B cell (primary cell): ENCODE measurements around the gene TBXAS1. TPM values are rescaled to one million over a fixed set of nuclear protein-coding genes. Genes with fewer than 3 reads are reported as not detected.

Experiments
- ATAC-seq: fragments of 200-7000 bp; cut with Tn5 transposase; one replicate; pipeline ENCODE4 v1.10.0; 2021; ENCODE audit warnings: low read depth, mild to moderate bottlenecking, moderate number of reproducible peaks, moderate library complexity
- CTCF ChIA-PET: fragments of 350-600 bp; sonication (Branson Sonifier 250); formaldehyde crosslinking; loops from one replicate; lab custom pipeline; 2021; ENCODE audit warnings: antibody characterized with exemption, inconsistent platforms; lab: Charles Lee
- POLR2A ChIA-PET: fragments of 350-600 bp; sonication (Branson Sonifier 250); formaldehyde crosslinking; loops from one replicate; lab custom pipeline; 2021; ENCODE audit warnings: antibody characterized with exemption; lab: Charles Lee
- DNase-seq: peaks from one replicate; pipeline ENCODE4 v3.0.0; 2013
- H2AFZ ChIP-seq: 2 replicates; pipeline ENCODE4 v1.6.1; 2012; ENCODE audit warnings: mild to moderate bottlenecking, low read depth, low read length; ENCODE audit not compliant: insufficient read depth, poor library complexity, severe bottlenecking
- H3K27ac ChIP-seq, 2 donors: 1 replicate in 1 of 2; 2 replicates in 1 of 2; pipeline ENCODE4 v1.5.1; 2012 to 2013; ENCODE audit warnings: low read length in 2 of 2, mild to moderate bottlenecking in 2 of 2, moderate library complexity in 1 of 2
- H3K27me3 ChIP-seq, 4 experiments: fragments of 200-600 bp in 1 of 4; sonication (generic) in 1 of 4; replicated peaks in 1 of 4; 1 replicate in 2 of 4; 2 replicates in 2 of 4; pipeline versions ENCODE4 v1.6.1 to v1.7.0; 2013 to 2016; ENCODE audit warnings: low read length in 3 of 4, mild to moderate bottlenecking in 2 of 4, mixed read lengths in 1 of 4, moderate library complexity in 1 of 4; ENCODE audit not compliant: insufficient read depth in 4 of 4, control insufficient read depth in 3 of 4; ENCODE audit errors: control extremely low read depth in 1 of 4
- H3K36me3 ChIP-seq, 2 experiments: replicated peaks in 1 of 2; 1 replicate in 1 of 2; 2 replicates in 1 of 2; pipeline versions ENCODE4 v1.6.1 to v1.7.1; 2013; ENCODE audit warnings: low read length in 1 of 2; ENCODE audit not compliant: insufficient read depth in 2 of 2, control insufficient read depth in 1 of 2; ENCODE audit errors: control extremely low read depth in 1 of 2, extremely low read depth in 1 of 2
- H3K4me1 ChIP-seq, 2 donors: fragments of 200-600 bp in 1 of 2; sonication (generic) in 1 of 2; 1 replicate in 1 of 2; 2 replicates in 1 of 2; pipeline versions ENCODE4 v1.5.1 to v1.6.1; 2013 to 2017; ENCODE audit warnings: low read length in 2 of 2; ENCODE audit not compliant: control insufficient read depth in 2 of 2, insufficient read depth in 2 of 2
- H3K4me2 ChIP-seq: replicated peaks from 2 replicates; pipeline ENCODE3; 2012; ENCODE audit warnings: mild to moderate bottlenecking, low read depth, low read length; ENCODE audit not compliant: poor library complexity, severe bottlenecking
- H3K4me3 ChIP-seq, 5 experiments: fragments of 200-600 bp in 1 of 5; sonication (generic) in 1 of 5; 1 replicate in 3 of 5; 2 replicates in 2 of 5; pipeline versions ENCODE4 v1.5.1 to v1.7.0; 2011 to 2016; ENCODE audit warnings: low read length in 4 of 5, mild to moderate bottlenecking in 4 of 5, low read depth in 2 of 5, control low read depth in 1 of 5, moderate library complexity in 1 of 5; ENCODE audit not compliant: insufficient read depth in 1 of 5; ENCODE audit errors: control extremely low read depth in 1 of 5, extremely low read depth in 1 of 5
- H3K79me2 ChIP-seq: fragments of 200-600 bp; sonication (generic); one replicate; pipeline ENCODE4 v1.6.0; 2016; ENCODE audit warnings: low read length; ENCODE audit not compliant: control insufficient read depth, insufficient read depth
- H3K9ac ChIP-seq: fragments of 200-600 bp; sonication (generic); 2 replicates; pipeline ENCODE4 v1.6.1; 2017; ENCODE audit warnings: mild to moderate bottlenecking, low read length, moderate library complexity
- H3K9me3 ChIP-seq, 3 donors: one replicate each; pipeline versions ENCODE4 v1.6.1 to v1.7.1; 2013; ENCODE audit warnings: low read length in 2 of 3; ENCODE audit not compliant: control insufficient read depth in 2 of 3, insufficient read depth in 1 of 3; ENCODE audit errors: control extremely low read depth in 1 of 3
- H4K20me1 ChIP-seq: 2 replicates; pipeline ENCODE4 v1.6.0; 2012; ENCODE audit warnings: mild to moderate bottlenecking, low read length; ENCODE audit not compliant: insufficient read depth, control insufficient read depth, poor library complexity, severe bottlenecking
- H3K27ac Mint-ChIP-seq: one replicate; pipeline ENCODE4 v1.8.0; 2021; ENCODE audit warnings: mixed read lengths
- H3K27me3 Mint-ChIP-seq: one replicate; pipeline ENCODE4 v1.8.0; 2021; ENCODE audit warnings: mixed read lengths
- H3K4me1 Mint-ChIP-seq: one replicate; pipeline ENCODE4 v1.8.0; 2021; ENCODE audit warnings: mixed read lengths
- H3K4me3 Mint-ChIP-seq: one replicate; pipeline ENCODE4 v1.8.0; 2021; ENCODE audit warnings: mixed read lengths
- H3K9me3 Mint-ChIP-seq: one replicate; pipeline ENCODE4 v1.8.0; 2022; ENCODE audit warnings: mixed read lengths; ENCODE audit not compliant: insufficient read depth
- CTCF ChIP-seq: fragments of 200-600 bp; IDR thresholded peaks from one replicate; pipeline ENCODE4 v1.8.0; 2022; ENCODE audit warnings: antibody characterized with exemption, mild to moderate bottlenecking
- EZH2 ChIP-seq: IDR thresholded peaks from 2 replicates; pipeline ENCODE4 v1.6.1; 2012; ENCODE audit warnings: borderline replicate concordance, low read depth, mild to moderate bottlenecking, moderate library complexity, low read length; ENCODE audit not compliant: insufficient read depth, poor library complexity, severe bottlenecking
- WGBS: methylation state at CpG from one replicate; pipeline ENCODE4 v1.1.5; 2013; ENCODE audit warnings: missing lambda C conversion rate; ENCODE audit not compliant: insufficient coverage; 5-methylcytosine and 5-hydroxymethylcytosine counted together
- intact Hi-C: fragments of 100-400 bp; cut with micrococcal nuclease; formaldehyde crosslinking; loops from one replicate; pipeline ENCODE4 v1.10.0; 2022
- polyA plus RNA-seq: library from polyadenylated mRNA; depleted of rRNA; stranded (reverse); fragments of >200 nt; gene quantifications from 2 replicates; pipeline ENCODE4 v1.2.3, GENCODE V29; 2012
- total RNA-seq, 2 donors: library from RNA; stranded (reverse); fragments of 120-200 nt in 1 of 2; gene quantifications; 1 replicate in 1 of 2; 2 replicates in 1 of 2; pipeline versions ENCODE4 v1.2.3 to v1.2.4, GENCODE V29; 2013 to 2022

Gene TBXAS1
- total and polyA plus RNA-seq, 2 donors (not counting 1 experiment from before 2014, with no cell fraction given) = 8.1 to 21.0 TPM

DNA sequence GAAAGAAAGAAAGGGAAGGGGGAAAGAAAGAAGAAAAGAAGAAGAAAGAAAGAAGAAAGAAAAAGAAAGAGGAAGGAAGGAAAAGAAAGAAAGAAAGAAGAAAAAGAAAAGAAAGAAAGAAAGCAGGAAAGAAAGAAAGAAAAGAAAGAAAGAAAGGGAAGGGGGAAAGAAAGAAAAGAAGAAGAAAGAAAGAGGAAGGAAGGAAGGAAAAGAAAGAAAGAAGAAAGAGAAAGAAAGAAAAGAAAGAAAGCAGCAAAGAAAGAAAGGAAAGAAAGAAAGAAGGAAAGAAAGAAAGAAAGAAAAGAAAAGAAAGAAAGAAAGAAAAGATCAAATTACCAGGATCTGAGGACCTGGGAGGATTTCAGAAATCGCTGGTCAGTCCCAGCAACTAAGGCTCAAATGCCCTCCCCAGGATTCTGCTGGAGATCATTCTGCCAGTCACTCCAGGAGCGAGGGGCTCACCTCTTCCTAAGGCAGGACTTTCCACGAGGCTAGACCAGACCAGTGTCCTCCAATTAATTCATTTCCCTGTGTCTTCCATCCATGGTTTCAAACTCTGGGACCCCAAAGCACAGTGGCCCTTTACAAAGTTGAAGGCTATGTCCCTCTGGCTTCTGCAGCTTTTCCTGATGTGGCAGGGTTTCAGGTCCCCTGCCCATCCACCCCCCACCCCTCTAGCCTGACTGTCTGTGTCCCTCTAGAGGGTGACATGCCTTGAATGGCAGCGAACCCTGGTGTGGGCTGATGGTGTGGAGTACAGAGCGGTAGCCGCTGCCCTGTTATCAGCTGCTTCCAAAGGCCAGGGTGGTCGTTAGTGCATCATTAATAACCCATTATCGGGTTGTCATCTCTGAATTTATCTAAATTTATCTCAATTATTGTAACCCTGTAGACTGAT is 155.8 kb downstream of the TBXAS1 start:
- Mint-ChIP-seq H3K4me3 (no peak overlapping the region), H3K4me1 (peaks cover 6% of the 10 kb centered on the region), H3K27me3 (peaks cover 8% of the 10 kb centered on the region), H3K27ac (no peak overlapping the region), H3K9me3 (no peaks in the 10 kb centered on the region)
- H3K4me2 ChIP-seq = no peak overlapping the region
- ATAC-seq (no peak), DNase-seq (no peak)
- H3K79me2 ChIP-seq = no peaks in the 10 kb centered on the region
- TF ChIP-seq EZH2 (no peak), CTCF (no peak)
- H3K4me3 ChIP-seq = no peak overlapping the region
- peaks cover 0 to under 1% of the 10 kb centered on the region in 2 donors for H3K4me1 ChIP-seq
- H3K9me3 ChIP-seq = no peaks in the 10 kb centered on the region
- intact Hi-C loops = no loop called here
- no peaks in the 10 kb centered on the region for H3K36me3 ChIP-seq
- ChIA-PET POLR2A (no interaction called here), CTCF (interaction anchor here (0.8 to 1.2 kb wide), 2 partner anchors 338 to 339 kb away, joined by 3 read pairs; no protein-coding TSS in a partner anchor)
- H4K20me1 ChIP-seq = no peaks in the 10 kb centered on the region
- H2AFZ ChIP-seq = no peak overlapping the region
- H3K9ac ChIP-seq = no peak overlapping the region
- no peak overlapping the region for H3K27ac ChIP-seq
- H3K27me3 ChIP-seq = no peaks in the 10 kb centered on the region
- 90% methylated on average over 3 of the region's 8 CpGs for WGBS

- no peak overlapping the region for H3K9ac ChIP-seq
- no peaks in the 10 kb centered on the region for H3K36me3 ChIP-seq
- H2AFZ ChIP-seq = no peak overlapping the region
- no peaks in the 10 kb centered on the region for H3K9me3 Mint-ChIP-seq
- H3K4me1 ChIP-seq = peaks cover 0 to 7% of the 10 kb centered on the region in 2 donors
- H3K4me2 ChIP-seq = no peak overlapping the region
- CTCF ChIA-PET = interaction anchor here (0.8 to 1.2 kb wide), 2 partner anchors 339 to 340 kb away, joined by 3 read pairs; no protein-coding TSS in a partner anchor
- H3K4me1 Mint-ChIP-seq = peaks cover 10% of the 10 kb centered on the region
- 88% methylated on average over 10 of the region's 10 CpGs for whole genome bisulfite sequencing
- TF ChIP-seq EZH2 = no peak
- TF ChIP-seq CTCF = no peak
- ATAC-seq = no peak
- peaks cover 8% of the 10 kb centered on the region for H3K27me3 Mint-ChIP-seq
- no peaks in the 10 kb centered on the region for H4K20me1 ChIP-seq
- no peaks in the 10 kb centered on the region for H3K79me2 ChIP-seq
- H3K4me3 ChIP-seq = no peak overlapping the region
- DNase-seq = no peak
- no peaks in the 10 kb centered on the region for H3K9me3 ChIP-seq
- H3K27ac Mint-ChIP-seq = no peak overlapping the region
- H3K27me3 ChIP-seq = no peaks in the 10 kb centered on the region
- H3K4me3 Mint-ChIP-seq = no peak overlapping the region
- H3K27ac ChIP-seq = no peak overlapping the region
- POLR2A ChIA-PET = no interaction called here
- intact Hi-C loops = no loop called here
These were observed 156.7 kb downstream of the TBXAS1 start for GRCh38 chr7:139985811-139986210.
